Body of pancreas (tissue), 4 donors: ENCODE results near the gene PLK2.

Source experiments
- POLR2A ChIP-seq, 3 donors: fragments of 450-650 bp; IDR thresholded peaks; one replicate each; pipeline ENCODE4 v1.6.1; 2016; ENCODE audit warnings: antibody characterized with exemption in 3 of 3, mild to moderate bottlenecking in 2 of 3
- TF ChIP-seq, protein P1 (sequence below), 7 experiments: fragments of 450-650 bp in 4 of 7; fragments of 200-600 bp in 3 of 7; sonication (generic) in 3 of 7; IDR thresholded peaks; one replicate each; pipeline ENCODE4 v1.5.1; 2016 to 2019; ENCODE audit warnings: antibody characterized with exemption in 7 of 7

DNA sequence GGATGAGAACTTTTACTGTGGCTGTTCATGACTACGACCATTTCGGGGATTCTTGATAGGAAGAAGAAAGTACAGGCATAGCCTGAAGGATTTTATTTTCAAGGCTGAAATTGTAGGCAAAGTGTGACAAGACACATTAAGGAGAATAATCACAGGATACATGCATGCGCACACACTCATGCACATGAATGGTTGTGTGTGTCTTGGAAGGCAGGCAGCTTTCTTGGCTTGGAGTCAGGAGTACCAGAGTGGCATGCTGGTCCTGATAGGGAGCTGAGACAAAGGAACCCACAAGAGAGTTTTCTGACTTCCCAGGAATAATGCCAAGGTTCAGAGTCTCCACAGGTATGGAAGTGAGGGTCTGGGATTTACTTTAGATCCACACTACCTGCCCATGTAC is 22.2 kb downstream of the PLK2 start:
- TF ChIP-seq, protein P1, sequence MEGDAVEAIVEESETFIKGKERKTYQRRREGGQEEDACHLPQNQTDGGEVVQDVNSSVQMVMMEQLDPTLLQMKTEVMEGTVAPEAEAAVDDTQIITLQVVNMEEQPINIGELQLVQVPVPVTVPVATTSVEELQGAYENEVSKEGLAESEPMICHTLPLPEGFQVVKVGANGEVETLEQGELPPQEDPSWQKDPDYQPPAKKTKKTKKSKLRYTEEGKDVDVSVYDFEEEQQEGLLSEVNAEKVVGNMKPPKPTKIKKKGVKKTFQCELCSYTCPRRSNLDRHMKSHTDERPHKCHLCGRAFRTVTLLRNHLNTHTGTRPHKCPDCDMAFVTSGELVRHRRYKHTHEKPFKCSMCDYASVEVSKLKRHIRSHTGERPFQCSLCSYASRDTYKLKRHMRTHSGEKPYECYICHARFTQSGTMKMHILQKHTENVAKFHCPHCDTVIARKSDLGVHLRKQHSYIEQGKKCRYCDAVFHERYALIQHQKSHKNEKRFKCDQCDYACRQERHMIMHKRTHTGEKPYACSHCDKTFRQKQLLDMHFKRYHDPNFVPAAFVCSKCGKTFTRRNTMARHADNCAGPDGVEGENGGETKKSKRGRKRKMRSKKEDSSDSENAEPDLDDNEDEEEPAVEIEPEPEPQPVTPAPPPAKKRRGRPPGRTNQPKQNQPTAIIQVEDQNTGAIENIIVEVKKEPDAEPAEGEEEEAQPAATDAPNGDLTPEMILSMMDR (IDR thresholded peaks at IDR 0.05) = no peak
- TF ChIP-seq POLR2A (IDR thresholded peaks at IDR 0.05) = no peak
